DND-41 (cell line): Measurements from ENCODE around the gene CPN2.

Source experiments
- CTCF ChIP-seq: IDR thresholded peaks from 2 replicates; pipeline ENCODE4 v1.5.1; 2012; ENCODE audit warnings: borderline replicate concordance, low read length, moderate library complexity, mild to moderate bottlenecking; ENCODE audit not compliant: poor library complexity, severe bottlenecking; ENCODE audit errors: extremely low read depth
- EZH2 ChIP-seq: IDR thresholded peaks from 3 replicates; pipeline ENCODE4 v1.6.1; 2012; ENCODE audit warnings: borderline replicate concordance, low read depth, mild to moderate bottlenecking, moderate library complexity, low read length, inconsistent platforms; ENCODE audit not compliant: severe bottlenecking

- TF ChIP-seq CTCF (no peak), EZH2 (no peak)
Observed at GRCh38 chr3:194375473-194376240, 24.5 kb upstream of the CPN2 start.
